GM23248 (cell line): Measurements from ENCODE around the gene GIGYF1. TPM values are rescaled to one million over a fixed set of nuclear protein-coding genes. Genes with fewer than 3 reads are reported as not detected.

Experiments used
- DNase-seq: peaks from one replicate; pipeline ENCODE4 v3.0.0-alpha.2; 2015
- H2AFZ ChIP-seq: fragments of 200-600 bp; sonication (generic); 2 replicates; pipeline ENCODE4 v1.6.1; 2016; ENCODE audit warnings: antibody characterized with exemption
- H3F3A ChIP-seq: fragments of 200-600 bp; sonication (generic); 2 replicates; pipeline ENCODE4 v1.6.1; 2016; ENCODE audit warnings: mild to moderate bottlenecking, antibody characterized with exemption, mixed run types; ENCODE audit not compliant: insufficient read depth
- H3K27ac ChIP-seq: fragments of 200-600 bp; sonication (generic); 2 replicates; pipeline ENCODE4 v1.5.1; 2016; ENCODE audit warnings: mild to moderate bottlenecking
- H3K27me3 ChIP-seq: fragments of 200-600 bp; sonication (generic); replicated peaks from 2 replicates; pipeline ENCODE4 v1.6.1; 2016; ENCODE audit warnings: mild to moderate bottlenecking; ENCODE audit not compliant: insufficient read depth
- H3K36me3 ChIP-seq: fragments of 200-600 bp; sonication (generic); 2 replicates; pipeline ENCODE4 v1.6.1; 2016; ENCODE audit warnings: low read depth, mild to moderate bottlenecking
- H3K4me1 ChIP-seq: fragments of 200-600 bp; sonication (generic); 2 replicates; pipeline ENCODE4 v1.6.1; 2016; ENCODE audit warnings: mild to moderate bottlenecking; ENCODE audit not compliant: insufficient read depth
- H3K4me2 ChIP-seq: fragments of 200-600 bp; sonication (generic); one replicate; pipeline ENCODE4 v1.6.1; 2016; ENCODE audit warnings: mild to moderate bottlenecking; ENCODE audit not compliant: unreplicated experiment
- H3K4me3 ChIP-seq: fragments of 200-600 bp; sonication (generic); 2 replicates; pipeline ENCODE4 v1.5.1; 2016; ENCODE audit warnings: mild to moderate bottlenecking
- H3K79me2 ChIP-seq: fragments of 200-600 bp; sonication (generic); 2 replicates; pipeline ENCODE4 v1.6.1; 2016; ENCODE audit warnings: mild to moderate bottlenecking; ENCODE audit not compliant: insufficient read depth
- H3K9ac ChIP-seq: fragments of 200-600 bp; sonication (generic); 2 replicates; pipeline ENCODE4 v1.6.1; 2016; ENCODE audit warnings: mild to moderate bottlenecking
- H3K9me2 ChIP-seq: fragments of 200-600 bp; sonication (generic); 2 replicates; pipeline ENCODE4 v1.6.1; 2016; ENCODE audit warnings: mixed run types, mild to moderate bottlenecking, moderate library complexity; ENCODE audit not compliant: insufficient read depth
- H3K9me3 ChIP-seq: fragments of 200-600 bp; sonication (generic); one replicate; pipeline ENCODE4 v1.6.1; 2017; ENCODE audit warnings: low read depth
- H4K20me1 ChIP-seq: fragments of 200-600 bp; sonication (generic); 2 replicates; pipeline ENCODE4 v1.6.0; 2016; ENCODE audit not compliant: insufficient read depth
- EZH2 ChIP-seq: fragments of 200-600 bp; sonication (generic); IDR thresholded peaks from 2 replicates; pipeline ENCODE4 v1.6.1; 2018; ENCODE audit warnings: antibody characterized with exemption, mild to moderate bottlenecking; ENCODE audit not compliant: insufficient read depth, poor library complexity, severe bottlenecking
- EZH2phosphoT487 ChIP-seq: fragments of 200-600 bp; sonication (generic); IDR thresholded peaks from 2 replicates; pipeline ENCODE4 v1.6.1; 2018; ENCODE audit warnings: antibody characterized with exemption, moderate library complexity, mild to moderate bottlenecking, low read depth; ENCODE audit not compliant: insufficient read depth
- WGBS, 2 experiments: methylation state at CpG; one replicate each; pipeline ENCODE4 v1.1.6; 2015 to 2017; ENCODE audit warnings: low lambda C conversion rate in 2 of 2, low coverage in 1 of 2; ENCODE audit errors: missing lambda C conversion rate in 2 of 2; 5-methylcytosine and 5-hydroxymethylcytosine counted together
- in situ Hi-C: fragments of 300-500 bp; cut with MboI; formaldehyde crosslinking; loops from 2 replicates; pipeline ENCODE4 v1.15.0; 2020
- polyA plus RNA-seq: library from polyadenylated mRNA; unstranded; fragments of >200 nt; fragmentation: Nextera tagmentation; extraction: Ambion mirVana; gene quantifications from 2 replicates; pipeline ENCODE4 v1.2.1, GENCODE V29; 2016
- total RNA-seq: library from RNA; depleted of rRNA; stranded (reverse); fragments of >200 nt; shearing (Covaris generic); gene quantifications from 2 replicates; pipeline ENCODE4 v1.2.3, GENCODE V29; 2014

The GIGYF1 gene
- total and polyA plus RNA-seq, 2 experiments from 2014 or later, result 7.4 to 15.6 TPM

GRCh38 chr7:100678291-100678984, 15.6 kb downstream of the GIGYF1 start:
- no peak overlapping the region for H2AFZ ChIP-seq
- H4K20me1 ChIP-seq, result no peaks in the 10 kb centered on the region
- H3K9ac ChIP-seq, result no peak overlapping the region
- H3K79me2 ChIP-seq, result peaks cover 37% of the 10 kb centered on the region
- no peaks in the 10 kb centered on the region for H3K9me2 ChIP-seq
- no peak overlapping the region for H3K4me2 ChIP-seq
- H3K4me1 ChIP-seq, result no peaks in the 10 kb centered on the region
- H3K4me3 ChIP-seq, result no peak overlapping the region
- H3F3A ChIP-seq, result no peaks in the 10 kb centered on the region
- in situ Hi-C loops, result no loop called here
- TF ChIP-seq EZH2, result no peak
- no peak for TF ChIP-seq EZH2phosphoT487
- WGBS, 2 experiments, result 74 to 79% methylated on average over 31 to 35 of the region's 35 CpGs
- no peak overlapping the region for H3K27ac ChIP-seq
- H3K9me3 ChIP-seq, result no peaks in the 10 kb centered on the region
- H3K36me3 ChIP-seq, result peaks cover 4% of the 10 kb centered on the region; the same call in 1 of the 2 replicates
- no peaks in the 10 kb centered on the region for H3K27me3 ChIP-seq
- DNase-seq, result no peak

- Histone ChIP-seq H3K36me3 (peaks cover 4% of the 10 kb centered on the region; the same call in 1 of the 2 replicates), H3K27me3 (no peaks in the 10 kb centered on the region), H3K79me2 (peaks cover 37% of the 10 kb centered on the region), H3K4me1 (no peaks in the 10 kb centered on the region), H3K4me3 (no peak overlapping the region), H3F3A (no peaks in the 10 kb centered on the region), H4K20me1 (no peaks in the 10 kb centered on the region), H3K9me3 (no peaks in the 10 kb centered on the region), H2AFZ (no peak overlapping the region), H3K9me2 (no peaks in the 10 kb centered on the region), H3K4me2 (no peak overlapping the region), H3K9ac (no peak overlapping the region), H3K27ac (no peak overlapping the region)
- no peak for TF ChIP-seq EZH2
- TF ChIP-seq EZH2phosphoT487, result no peak
- in situ Hi-C loops, result no loop called here
- WGBS, 2 experiments, result 89 to 92% methylated on average over 28 to 36 of the region's 36 CpGs
- no peak for DNase-seq
Observed at GRCh38 chr7:100677308-100678267, 16.5 kb downstream of the GIGYF1 start.

GRCh38 chr7:100676501-100677306, 17.3 kb downstream of the GIGYF1 start:
- no peaks in the 10 kb centered on the region for H3K9me2 ChIP-seq
- H3K79me2 ChIP-seq, result peaks cover 37% of the 10 kb centered on the region
- peak overlapping the region; percentile 98 for H3K4me3 ChIP-seq
- H3K4me1 ChIP-seq, result no peaks in the 10 kb centered on the region
- 90 to 94% methylated on average over 22 to 23 of the region's 23 CpGs for WGBS, 2 experiments
- H2AFZ ChIP-seq, result no peak overlapping the region
- peak overlapping the region; percentile 94; the same call in 1 of the 2 replicates for H3K9ac ChIP-seq
- peak overlapping the region; percentile 74 for H3K4me2 ChIP-seq
- H3K9me3 ChIP-seq, result no peaks in the 10 kb centered on the region
- in situ Hi-C loops, result no loop called here
- TF ChIP-seq EZH2phosphoT487, result no peak
- TF ChIP-seq EZH2, result no peak
- H3F3A ChIP-seq, result no peaks in the 10 kb centered on the region
- no peaks in the 10 kb centered on the region for H4K20me1 ChIP-seq
- H3K27ac ChIP-seq, result no peak overlapping the region
- H3K27me3 ChIP-seq, result no peaks in the 10 kb centered on the region
- H3K36me3 ChIP-seq, result peaks cover 4% of the 10 kb centered on the region; the same call in 1 of the 2 replicates
- DNase-seq, result no peak
